ENCODE measurements around the gene PROSER2. TPM values are rescaled to one million over a fixed set of nuclear protein-coding genes. Genes with fewer than 3 reads are reported as not detected.

Gene PROSER2
- total RNA-seq, 1 donor from 2014 or later: 0.27 TPM

GRCh38 chr10:11864727-11865126 is 41.6 kb downstream of the PROSER2 start:
- TF ChIP-seq CTCF (IDR thresholded peaks at IDR 0.05): no peak
- H3K27ac Mint-ChIP-seq: no peak overlapping the region
- ChIA-PET CTCF (no interaction called here), POLR2A (no interaction called here)
- H3K4me1 Mint-ChIP-seq: peaks cover 17% of the 10 kb centered on the region
- H3K9me3 Mint-ChIP-seq: no peaks in the 10 kb centered on the region
- H3K36me3 Mint-ChIP-seq (ENCODE audit: low read depth): no peaks in the 10 kb centered on the region
- DNase-seq (no peak), ATAC-seq (ENCODE audit: low read depth) (no peak)
- no peaks in the 10 kb centered on the region for H3K27me3 Mint-ChIP-seq
- no peak overlapping the region for H3K4me3 Mint-ChIP-seq
- intact Hi-C loops (cut with micrococcal nuclease): no loop called here

DNA sequence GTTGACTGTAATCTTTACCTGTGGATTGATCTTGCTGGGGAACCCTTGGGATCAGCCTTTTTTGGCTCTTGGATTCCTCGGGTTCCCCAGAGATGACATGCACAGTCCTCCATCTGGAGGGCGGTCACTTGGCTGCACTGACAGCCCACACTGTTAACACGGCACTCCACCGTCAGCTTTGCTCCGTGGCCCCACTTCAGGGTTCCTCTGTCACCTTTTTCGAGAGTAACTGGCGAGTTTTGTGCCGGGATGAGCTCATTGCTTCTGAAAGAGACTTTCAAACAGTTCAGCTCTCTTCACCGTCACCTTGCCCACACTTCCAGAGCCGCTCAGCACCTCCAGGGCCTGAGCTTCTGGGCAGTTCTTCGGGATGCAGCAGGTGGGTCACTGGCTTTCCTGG is 42.4 kb downstream of the PROSER2 start:
- ChIA-PET CTCF (no interaction called here), POLR2A (no interaction called here)
- Mint-ChIP-seq H3K4me1 (peaks cover 17% of the 10 kb centered on the region), H3K9me3 (no peaks in the 10 kb centered on the region), H3K36me3 (ENCODE audit: low read depth) (no peaks in the 10 kb centered on the region), H3K4me3 (no peak overlapping the region), H3K27ac (no peak overlapping the region), H3K27me3 (no peaks in the 10 kb centered on the region)
- DNase-seq (no peak), ATAC-seq (ENCODE audit: low read depth) (no peak)
- intact Hi-C loops (cut with micrococcal nuclease): no loop called here
- TF ChIP-seq CTCF (IDR thresholded peaks at IDR 0.05): no peak

DNA sequence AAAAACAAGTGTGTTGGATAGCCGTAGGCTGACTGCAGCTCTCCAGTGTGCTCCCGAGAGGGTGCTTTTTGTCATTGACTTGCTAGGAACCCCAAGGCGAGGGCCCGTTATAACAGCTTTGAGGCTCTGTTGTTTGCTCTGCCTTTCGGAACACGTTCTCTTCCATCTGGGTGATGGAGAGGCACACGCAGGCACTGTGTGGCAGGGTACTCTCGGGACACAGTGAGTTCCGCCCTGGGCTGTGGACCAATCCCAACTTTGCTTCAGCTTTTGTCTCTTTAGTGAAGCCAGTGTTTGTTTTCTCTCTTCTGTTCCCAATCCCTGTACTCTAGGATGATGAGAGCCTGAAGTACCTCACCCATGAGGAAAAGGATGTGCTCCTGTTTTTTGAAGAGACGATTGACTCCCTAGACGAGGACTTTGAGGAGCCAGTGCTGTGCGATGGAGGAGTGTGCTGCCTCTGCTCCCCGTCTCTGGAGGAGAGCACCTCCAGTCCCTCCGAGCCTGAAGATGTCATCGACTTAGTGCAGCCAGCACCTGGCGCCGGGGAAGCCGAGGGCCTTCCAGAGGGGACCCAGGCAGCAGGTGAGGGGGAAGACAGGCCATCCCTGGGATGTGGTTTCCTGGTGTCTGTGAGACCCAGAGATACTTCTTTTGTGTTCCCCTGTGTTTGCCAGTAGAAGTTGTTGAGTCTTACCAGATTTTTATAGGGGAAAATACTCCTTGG is 43.2 kb downstream of the PROSER2 start:
- no peak overlapping the region for H3K27ac Mint-ChIP-seq
- H3K4me3 Mint-ChIP-seq: no peak overlapping the region
- ChIA-PET POLR2A (no interaction called here), CTCF (no interaction called here)
- intact Hi-C loops (cut with micrococcal nuclease): no loop called here
- DNase-seq: no peak
- no peaks in the 10 kb centered on the region for H3K9me3 Mint-ChIP-seq
- no peak for ATAC-seq (ENCODE audit: low read depth)
- no peak for TF ChIP-seq CTCF (IDR thresholded peaks at IDR 0.05)
- peaks cover 17% of the 10 kb centered on the region for H3K4me1 Mint-ChIP-seq
- no peaks in the 10 kb centered on the region for H3K36me3 Mint-ChIP-seq (ENCODE audit: low read depth)
- H3K27me3 Mint-ChIP-seq: peaks cover 2% of the 10 kb centered on the region

- CTCF ChIA-PET: no interaction called here
- DNase-seq (no peak), ATAC-seq (ENCODE audit: low read depth) (no peak)
- H3K4me3 Mint-ChIP-seq: no peak overlapping the region
- H3K4me1 Mint-ChIP-seq: peaks cover 1% of the 10 kb centered on the region
- TF ChIP-seq CTCF (IDR thresholded peaks at IDR 0.05): no peak
- H3K9me3 Mint-ChIP-seq: no peaks in the 10 kb centered on the region
- no peaks in the 10 kb centered on the region for H3K36me3 Mint-ChIP-seq (ENCODE audit: low read depth)
- POLR2A ChIA-PET: no interaction called here
- peaks cover 7% of the 10 kb centered on the region for H3K27me3 Mint-ChIP-seq
- intact Hi-C loops (cut with micrococcal nuclease): no loop called here
- H3K27ac Mint-ChIP-seq: no peak overlapping the region
These were observed 46.1 kb downstream of the PROSER2 start for GRCh38 chr10:11869219-11869618.

DNA sequence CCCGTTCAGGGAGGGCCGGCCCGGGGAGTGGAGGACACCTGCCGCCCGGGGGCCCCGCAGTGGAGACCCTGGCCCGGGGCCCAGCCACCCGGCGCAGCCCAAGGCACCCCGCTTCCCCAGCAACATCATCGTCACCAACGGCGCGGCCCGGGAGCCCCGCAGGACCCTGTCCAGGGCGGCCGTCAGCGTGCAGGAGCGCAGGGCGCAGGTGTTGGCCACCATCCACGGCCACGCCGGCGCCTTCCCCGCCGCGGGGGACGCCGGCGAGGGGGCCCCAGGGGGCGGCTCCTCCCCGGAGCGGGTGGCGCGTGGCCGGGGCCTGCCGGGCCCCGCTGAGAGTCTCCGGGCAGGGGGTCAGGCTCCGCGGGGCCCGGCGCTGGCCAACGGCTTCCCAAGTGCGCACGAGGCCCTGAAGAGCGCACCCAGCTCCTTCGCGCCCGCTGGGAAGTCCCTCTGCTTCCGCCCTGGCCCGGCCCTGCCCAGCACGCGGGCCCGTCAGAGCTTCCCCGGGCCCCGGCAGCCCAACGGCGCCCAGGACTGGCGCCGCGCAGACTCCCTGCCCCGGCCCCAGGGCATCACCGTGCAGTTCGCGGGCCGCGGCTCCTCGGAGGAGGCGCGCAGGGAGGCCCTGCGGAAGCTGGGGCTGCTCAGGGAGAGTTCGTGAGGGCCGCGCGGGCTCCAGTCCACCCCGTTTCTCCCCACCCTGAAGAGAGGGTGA is 46.7 kb downstream of the PROSER2 start:
- intact Hi-C loops (cut with micrococcal nuclease): no loop called here
- TF ChIP-seq CTCF (IDR thresholded peaks at IDR 0.05): no peak
- no peak for ATAC-seq (ENCODE audit: low read depth)
- H3K36me3 Mint-ChIP-seq (ENCODE audit: low read depth): no peaks in the 10 kb centered on the region
- H3K27me3 Mint-ChIP-seq: peaks cover 7% of the 10 kb centered on the region
- peaks cover under 1% of the 10 kb centered on the region for H3K4me1 Mint-ChIP-seq
- POLR2A ChIA-PET: no interaction called here
- no peaks in the 10 kb centered on the region for H3K9me3 Mint-ChIP-seq
- CTCF ChIA-PET: no interaction called here
- no peak overlapping the region for H3K4me3 Mint-ChIP-seq
- no peak overlapping the region for H3K27ac Mint-ChIP-seq
- DNase-seq: no peak
